ENCODE measurements around the gene IRF8.

IRF8 gene

GRCh38 chr16:85858984-85859817 lies 39.8 kb upstream of the IRF8 start:
- Histone ChIP-seq H3K4me3 (ENCODE audit: low read length) (no peak overlapping the region), H3K4me1 (ENCODE audit: control insufficient read depth, insufficient read depth, low read length) (no peaks in the 10 kb centered on the region), H3K27me3 (ENCODE audit: control insufficient read depth, insufficient read depth, low read length) (no peaks in the 10 kb centered on the region), H3K9ac (ENCODE audit: low read length) (no peak overlapping the region), H3K36me3 (ENCODE audit: control insufficient read depth, insufficient read depth, low read length) (no peaks in the 10 kb centered on the region), H3K27ac (ENCODE audit: low read depth, low read length) (no peak overlapping the region)

- Histone ChIP-seq H3K4me3 (ENCODE audit: low read length) (no peak overlapping the region), H3K27ac (ENCODE audit: low read depth, low read length) (no peak overlapping the region), H3K4me1 (ENCODE audit: control insufficient read depth, insufficient read depth, low read length) (no peaks in the 10 kb centered on the region), H3K27me3 (ENCODE audit: control insufficient read depth, insufficient read depth, low read length) (no peaks in the 10 kb centered on the region), H3K9ac (ENCODE audit: low read length) (no peak overlapping the region), H3K36me3 (ENCODE audit: control insufficient read depth, insufficient read depth, low read length) (no peaks in the 10 kb centered on the region)
These were observed 39.2 kb upstream of the IRF8 start for GRCh38 chr16:85859818-85860125.

GRCh38 chr16:85860413-85861094 lies 38.4 kb upstream of the IRF8 start:
- Histone ChIP-seq H3K36me3 (ENCODE audit: control insufficient read depth, insufficient read depth, low read length) (no peaks in the 10 kb centered on the region), H3K9ac (ENCODE audit: low read length) (no peak overlapping the region), H3K4me1 (ENCODE audit: control insufficient read depth, insufficient read depth, low read length) (no peaks in the 10 kb centered on the region), H3K27me3 (ENCODE audit: control insufficient read depth, insufficient read depth, low read length) (no peaks in the 10 kb centered on the region), H3K27ac (ENCODE audit: low read depth, low read length) (no peak overlapping the region), H3K4me3 (ENCODE audit: low read length) (no peak overlapping the region)

GRCh38 chr16:85861095-85861825 lies 37.7 kb upstream of the IRF8 start:
- no peaks in the 10 kb centered on the region for H3K4me1 ChIP-seq (ENCODE audit: control insufficient read depth, insufficient read depth, low read length)
- H3K36me3 ChIP-seq (ENCODE audit: control insufficient read depth, insufficient read depth, low read length) = no peaks in the 10 kb centered on the region
- no peak overlapping the region for H3K4me3 ChIP-seq (ENCODE audit: low read length)
- H3K9ac ChIP-seq (ENCODE audit: low read length) = no peak overlapping the region
- no peak overlapping the region for H3K27ac ChIP-seq (ENCODE audit: low read depth, low read length)
- no peaks in the 10 kb centered on the region for H3K27me3 ChIP-seq (ENCODE audit: control insufficient read depth, insufficient read depth, low read length)

- no peaks in the 10 kb centered on the region for H3K4me1 ChIP-seq (ENCODE audit: control insufficient read depth, insufficient read depth, low read length)
These were observed 36.2 kb upstream of the IRF8 start for GRCh38 chr16:85862476-85863383.

GRCh38 chr16:85863384-85863774 lies 35.6 kb upstream of the IRF8 start:
- H3K9ac ChIP-seq (ENCODE audit: low read length) = no peak overlapping the region

More at GRCh38 chr16:85862476-85863383, 36.2 kb upstream of the IRF8 start:
- no peaks in the 10 kb centered on the region for H3K27me3 ChIP-seq (ENCODE audit: control insufficient read depth, insufficient read depth, low read length)
- no peaks in the 10 kb centered on the region for H3K36me3 ChIP-seq (ENCODE audit: control insufficient read depth, insufficient read depth, low read length)
- no peak overlapping the region for H3K27ac ChIP-seq (ENCODE audit: low read depth, low read length)
- H3K9ac ChIP-seq (ENCODE audit: low read length) = no peak overlapping the region
- no peak overlapping the region for H3K4me3 ChIP-seq (ENCODE audit: low read length)

GRCh38 chr16:85864965-85865364 lies 34.0 kb upstream of the IRF8 start:
- Histone ChIP-seq H3K4me1 (ENCODE audit: control insufficient read depth, insufficient read depth, low read length) (no peaks in the 10 kb centered on the region), H3K9ac (ENCODE audit: low read length) (no peak overlapping the region), H3K27ac (ENCODE audit: low read depth, low read length) (no peak overlapping the region)

More at GRCh38 chr16:85863384-85863774, 35.6 kb upstream of the IRF8 start:
- Histone ChIP-seq H3K36me3 (ENCODE audit: control insufficient read depth, insufficient read depth, low read length) (no peaks in the 10 kb centered on the region), H3K4me1 (ENCODE audit: control insufficient read depth, insufficient read depth, low read length) (no peaks in the 10 kb centered on the region), H3K27ac (ENCODE audit: low read depth, low read length) (no peak overlapping the region), H3K27me3 (ENCODE audit: control insufficient read depth, insufficient read depth, low read length) (no peaks in the 10 kb centered on the region), H3K4me3 (ENCODE audit: low read length) (no peak overlapping the region)

GRCh38 chr16:85867189-85867588 lies 31.8 kb upstream of the IRF8 start:
- no peaks in the 10 kb centered on the region for H3K27me3 ChIP-seq (ENCODE audit: control insufficient read depth, insufficient read depth, low read length)
- H3K4me1 ChIP-seq (ENCODE audit: control insufficient read depth, insufficient read depth, low read length) = no peaks in the 10 kb centered on the region
- H3K27ac ChIP-seq (ENCODE audit: low read depth, low read length) = no peak overlapping the region
- no peak overlapping the region for H3K9ac ChIP-seq (ENCODE audit: low read length)
- H3K36me3 ChIP-seq (ENCODE audit: control insufficient read depth, insufficient read depth, low read length) = no peaks in the 10 kb centered on the region
- H3K4me3 ChIP-seq (ENCODE audit: low read length) = no peak overlapping the region

More at GRCh38 chr16:85864965-85865364, 34.0 kb upstream of the IRF8 start:
- H3K36me3 ChIP-seq (ENCODE audit: control insufficient read depth, insufficient read depth, low read length) = no peaks in the 10 kb centered on the region
- no peaks in the 10 kb centered on the region for H3K27me3 ChIP-seq (ENCODE audit: control insufficient read depth, insufficient read depth, low read length)
- no peak overlapping the region for H3K4me3 ChIP-seq (ENCODE audit: low read length)

GRCh38 chr16:85868495-85868894 lies 30.5 kb upstream of the IRF8 start:
- Histone ChIP-seq H3K4me3 (ENCODE audit: low read length) (no peak overlapping the region), H3K36me3 (ENCODE audit: control insufficient read depth, insufficient read depth, low read length) (no peaks in the 10 kb centered on the region), H3K4me1 (ENCODE audit: control insufficient read depth, insufficient read depth, low read length) (no peaks in the 10 kb centered on the region), H3K27me3 (ENCODE audit: control insufficient read depth, insufficient read depth, low read length) (no peaks in the 10 kb centered on the region), H3K9ac (ENCODE audit: low read length) (no peak overlapping the region), H3K27ac (ENCODE audit: low read depth, low read length) (no peak overlapping the region)

GRCh38 chr16:85869206-85869605 lies 29.8 kb upstream of the IRF8 start:
- Histone ChIP-seq H3K27ac (ENCODE audit: low read depth, low read length) (no peak overlapping the region), H3K9ac (ENCODE audit: low read length) (no peak overlapping the region), H3K36me3 (ENCODE audit: control insufficient read depth, insufficient read depth, low read length) (no peaks in the 10 kb centered on the region), H3K4me3 (ENCODE audit: low read length) (no peak overlapping the region), H3K27me3 (ENCODE audit: control insufficient read depth, insufficient read depth, low read length) (no peaks in the 10 kb centered on the region), H3K4me1 (ENCODE audit: control insufficient read depth, insufficient read depth, low read length) (no peaks in the 10 kb centered on the region)

- H3K9ac ChIP-seq (ENCODE audit: low read length) = no peak overlapping the region
- H3K27me3 ChIP-seq (ENCODE audit: control insufficient read depth, insufficient read depth, low read length) = no peaks in the 10 kb centered on the region
- H3K4me3 ChIP-seq (ENCODE audit: low read length) = no peak overlapping the region
- H3K4me1 ChIP-seq (ENCODE audit: control insufficient read depth, insufficient read depth, low read length) = no peaks in the 10 kb centered on the region
- no peaks in the 10 kb centered on the region for H3K36me3 ChIP-seq (ENCODE audit: control insufficient read depth, insufficient read depth, low read length)
- no peak overlapping the region for H3K27ac ChIP-seq (ENCODE audit: low read depth, low read length)
These were observed 29.0 kb upstream of the IRF8 start for GRCh38 chr16:85869785-85870558.

Measured in rectal smooth muscle tissue (tissue), 1 donor.